HEK293T (cell line): ENCODE data around the gene MRPS18B.

Experiments
- CTCF ChIA-PET: fragments of 350-600 bp; formaldehyde crosslinking; extraction: SDS; loops from one replicate; lab custom pipeline; 2021; ENCODE audit warnings: antibody characterized with exemption, inconsistent platforms; lab: Yijun Ruan, JAX
- POLR2A ChIA-PET: fragments of 350-600 bp; formaldehyde crosslinking; extraction: SDS; loops from one replicate; lab custom pipeline; 2020; ENCODE audit warnings: antibody characterized with exemption, inconsistent platforms; lab: Yijun Ruan, JAX
- DNase-seq: peaks from one replicate; pipeline ENCODE4 v3.0.0; 2012; ENCODE audit warnings: mixed read lengths; ENCODE audit errors: extremely low spot score
- ARNT ChIP-seq: fragments of 450-650 bp; IDR thresholded peaks from 2 replicates; pipeline ENCODE4 v1.6.1; 2017; ENCODE audit warnings: mild to moderate bottlenecking
- BHLHE40 ChIP-seq: fragments of 450-650 bp; IDR thresholded peaks from 2 replicates; pipeline ENCODE4 v1.6.1; 2016; ENCODE audit warnings: mild to moderate bottlenecking, moderate library complexity, borderline replicate concordance
- CTBP1 ChIP-seq: fragments of 450-650 bp; IDR thresholded peaks from 2 replicates; pipeline ENCODE4 v1.6.1; 2016; ENCODE audit warnings: borderline replicate concordance
- ELF4 ChIP-seq: fragments of 450-650 bp; IDR thresholded peaks from 2 replicates; pipeline ENCODE4 v1.6.1; 2017; ENCODE audit warnings: antibody characterized with exemption
- FOXA1 ChIP-seq: fragments of 450-650 bp; IDR thresholded peaks from 2 replicates; pipeline ENCODE4 v1.6.1; 2016; ENCODE audit warnings: mild to moderate bottlenecking
- FOXK2 ChIP-seq: fragments of 450-650 bp; IDR thresholded peaks from 2 replicates; pipeline ENCODE4 v1.6.1; 2016; ENCODE audit warnings: mild to moderate bottlenecking
- FOXM1 ChIP-seq: fragments of 450-650 bp; IDR thresholded peaks from 2 replicates; pipeline ENCODE4 v1.6.1; 2017; ENCODE audit warnings: mild to moderate bottlenecking, borderline replicate concordance
- HDGF ChIP-seq: fragments of 450-650 bp; IDR thresholded peaks from 2 replicates; pipeline ENCODE4 v1.6.1; 2017; ENCODE audit warnings: antibody characterized with exemption, borderline replicate concordance
- L3MBTL2 ChIP-seq: fragments of 450-650 bp; conservative IDR thresholded peaks from 2 replicates; pipeline ENCODE4 v1.6.1; 2016; ENCODE audit warnings: mild to moderate bottlenecking
- LEF1 ChIP-seq: fragments of 450-650 bp; IDR thresholded peaks from 2 replicates; pipeline ENCODE4 v1.6.1; 2017; ENCODE audit warnings: mild to moderate bottlenecking, borderline replicate concordance
- NFRKB ChIP-seq: fragments of 450-650 bp; IDR thresholded peaks from 2 replicates; pipeline ENCODE4 v1.6.1; 2016; ENCODE audit warnings: mild to moderate bottlenecking, moderate library complexity
- PKNOX1 ChIP-seq: fragments of 450-650 bp; IDR thresholded peaks from 2 replicates; pipeline ENCODE4 v1.6.1; 2016
- SP1 ChIP-seq: fragments of 450-650 bp; IDR thresholded peaks from 2 replicates; pipeline ENCODE4 v1.6.1; 2017
- SUZ12 ChIP-seq: fragments of 450-650 bp; IDR thresholded peaks from 2 replicates; pipeline ENCODE4 v1.6.1; 2016; ENCODE audit warnings: mild to moderate bottlenecking
- TARDBP ChIP-seq: fragments of 450-650 bp; IDR thresholded peaks from 2 replicates; pipeline ENCODE4 v1.6.1; 2016
- ZNF384 ChIP-seq: fragments of 450-650 bp; IDR thresholded peaks from 2 replicates; pipeline ENCODE4 v1.6.1; 2016

MRPS18B gene

GRCh38 chr6:30598912-30599624 lies 18.6 kb upstream of the MRPS18B start:
- no peak for TF ChIP-seq CTBP1
- TF ChIP-seq PKNOX1, result peak; percentile 42; the same call in 1 of the 2 replicates
- TF ChIP-seq SP1, result no peak
- TF ChIP-seq ZNF384, result peak; percentile 50
- ChIA-PET POLR2A (interaction anchor here (1.1 to 7.0 kb wide), 4 partner anchors 9 to 42 kb away, joined by 3 to 90 read pairs (median 11); partner anchors contain the start of gene PRR3), CTCF (interaction anchor here (1.0 kb wide), 1 partner anchor 54 kb away, joined by 5 read pairs; no protein-coding TSS in a partner anchor)
- DNase-seq, result no peak

- CTCF ChIA-PET, result no interaction called here
These were observed 17.9 kb upstream of the MRPS18B start for GRCh38 chr6:30599625-30600324.

GRCh38 chr6:30600451-30600961 lies 17.1 kb upstream of the MRPS18B start:
- CTCF ChIA-PET, result interaction anchor here (1.3 to 1.5 kb wide), 2 partner anchors 12 to 130 kb away, joined by 4 to 5 read pairs; no protein-coding TSS in a partner anchor
- DNase-seq, result no peak
- TF ChIP-seq LEF1 (no peak), TARDBP (no peak), ELF4 (no peak), CTBP1 (no peak), FOXA1 (no peak), ZNF384 (no peak), NFRKB (no peak), HDGF (no peak), L3MBTL2 (no peak), PKNOX1 (no peak), SP1 (no peak), ARNT (no peak), FOXM1 (no peak), FOXK2 (no peak), BHLHE40 (no peak), SUZ12 (no peak)
- POLR2A ChIA-PET, result interaction anchor here (1.0 to 7.0 kb wide), 5 partner anchors 10 to 56 kb away, joined by 3 to 90 read pairs (median 7); partner anchors contain the start of gene PRR3

More at GRCh38 chr6:30599625-30600324, 17.9 kb upstream of the MRPS18B start:
- TF ChIP-seq BHLHE40 (no peak), HDGF (no peak), L3MBTL2 (no peak), ZNF384 (no peak), FOXK2 (no peak), LEF1 (no peak), TARDBP (no peak), CTBP1 (no peak), ARNT (no peak), SUZ12 (no peak), ELF4 (no peak), FOXA1 (no peak), NFRKB (no peak), PKNOX1 (no peak)
- no peak for DNase-seq
- POLR2A ChIA-PET, result interaction anchor here (1.0 to 7.0 kb wide), 5 partner anchors 9 to 55 kb away, joined by 3 to 90 read pairs (median 7); partner anchors contain the start of gene PRR3

GRCh38 chr6:30601436-30601814 lies 16.2 kb upstream of the MRPS18B start:
- CTCF ChIA-PET, result interaction anchor here (1.3 to 1.5 kb wide), 2 partner anchors 11 to 129 kb away, joined by 4 to 5 read pairs; no protein-coding TSS in a partner anchor
- no peak for DNase-seq
- POLR2A ChIA-PET, result interaction anchor here (0.9 to 7.0 kb wide), 3 partner anchors 11 to 25 kb away, joined by 3 to 90 read pairs (median 17); no protein-coding TSS in a partner anchor
- TF ChIP-seq FOXA1, result no peak
- no peak for TF ChIP-seq ZNF384
- no peak for TF ChIP-seq PKNOX1
- TF ChIP-seq BHLHE40, result no peak
- no peak for TF ChIP-seq L3MBTL2
- TF ChIP-seq NFRKB, result no peak
- TF ChIP-seq SP1, result no peak
- TF ChIP-seq ELF4, result no peak
- no peak for TF ChIP-seq LEF1
- TF ChIP-seq FOXK2, result no peak
- no peak for TF ChIP-seq SUZ12
- no peak for TF ChIP-seq HDGF
- no peak for TF ChIP-seq FOXM1
- no peak for TF ChIP-seq CTBP1
- no peak for TF ChIP-seq TARDBP
- no peak for TF ChIP-seq ARNT
